ENCODE measurements around the gene HS3ST1.

Gene HS3ST1

GRCh38 chr4:11428231-11428898, at the start of gene HS3ST1:
Gene HS3ST1 (minus strand): TSS chr4:11428894. CDS start chr4:11400005, 28,889 bp downstream.
- Histone ChIP-seq H3K9ac (ENCODE audit: low read length) (no peak within 1 kb of the TSS), H3K79me2 (ENCODE audit: low read length) (no peaks in the 10 kb centered on the region), H3K36me3 (replicated peaks; ENCODE audit: low read depth, low read length) (no peaks in the 10 kb centered on the region), H3K4me2 (ENCODE audit: low read length) (no peak within 1 kb of the TSS), H3K9me3 (ENCODE audit: insufficient read depth, low read length) (no peaks in the 10 kb centered on the region), H2AFZ (ENCODE audit: low read depth, low read length) (no peak within 1 kb of the TSS), H3K4me3 (ENCODE audit: low read length) (no peak within 1 kb of the TSS), H3K27me3 (ENCODE audit: low read depth, low read length) (no peaks in the 10 kb centered on the region), H4K20me1 (ENCODE audit: insufficient read depth, low read length) (no peaks in the 10 kb centered on the region), H3K27ac (ENCODE audit: low read length) (no peak within 1 kb of the TSS), H3K4me1 (ENCODE audit: low read length) (no peaks in the 10 kb centered on the region)
- TF ChIP-seq, protein P1, sequence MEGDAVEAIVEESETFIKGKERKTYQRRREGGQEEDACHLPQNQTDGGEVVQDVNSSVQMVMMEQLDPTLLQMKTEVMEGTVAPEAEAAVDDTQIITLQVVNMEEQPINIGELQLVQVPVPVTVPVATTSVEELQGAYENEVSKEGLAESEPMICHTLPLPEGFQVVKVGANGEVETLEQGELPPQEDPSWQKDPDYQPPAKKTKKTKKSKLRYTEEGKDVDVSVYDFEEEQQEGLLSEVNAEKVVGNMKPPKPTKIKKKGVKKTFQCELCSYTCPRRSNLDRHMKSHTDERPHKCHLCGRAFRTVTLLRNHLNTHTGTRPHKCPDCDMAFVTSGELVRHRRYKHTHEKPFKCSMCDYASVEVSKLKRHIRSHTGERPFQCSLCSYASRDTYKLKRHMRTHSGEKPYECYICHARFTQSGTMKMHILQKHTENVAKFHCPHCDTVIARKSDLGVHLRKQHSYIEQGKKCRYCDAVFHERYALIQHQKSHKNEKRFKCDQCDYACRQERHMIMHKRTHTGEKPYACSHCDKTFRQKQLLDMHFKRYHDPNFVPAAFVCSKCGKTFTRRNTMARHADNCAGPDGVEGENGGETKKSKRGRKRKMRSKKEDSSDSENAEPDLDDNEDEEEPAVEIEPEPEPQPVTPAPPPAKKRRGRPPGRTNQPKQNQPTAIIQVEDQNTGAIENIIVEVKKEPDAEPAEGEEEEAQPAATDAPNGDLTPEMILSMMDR (IDR thresholded peaks at IDR 0.05; ENCODE audit: low read depth, low read length), result no peak
- no peak for TF ChIP-seq EZH2phosphoT487 (IDR thresholded peaks at IDR 0.05; ENCODE audit: low read depth)

- H3K9ac ChIP-seq (ENCODE audit: low read length), result no peak overlapping the region
- H3K4me1 ChIP-seq (ENCODE audit: low read length), result peaks cover 18% of the 10 kb centered on the region
- H3K9me3 ChIP-seq (ENCODE audit: insufficient read depth, low read length), result no peaks in the 10 kb centered on the region
- H2AFZ ChIP-seq (ENCODE audit: low read depth, low read length), result no peak overlapping the region
- H3K4me3 ChIP-seq (ENCODE audit: low read length), result no peak overlapping the region
- no peak for TF ChIP-seq EZH2phosphoT487 (IDR thresholded peaks at IDR 0.05; ENCODE audit: low read depth)
- TF ChIP-seq, protein P1 (IDR thresholded peaks at IDR 0.05; ENCODE audit: low read depth, low read length), result no peak
- no peaks in the 10 kb centered on the region for H4K20me1 ChIP-seq (ENCODE audit: insufficient read depth, low read length)
- no peak overlapping the region for H3K27ac ChIP-seq (ENCODE audit: low read length)
- H3K27me3 ChIP-seq (ENCODE audit: low read depth, low read length), result no peaks in the 10 kb centered on the region
- no peak overlapping the region for H3K4me2 ChIP-seq (ENCODE audit: low read length)
- H3K36me3 ChIP-seq (replicated peaks; ENCODE audit: low read depth, low read length), result no peaks in the 10 kb centered on the region
- no peaks in the 10 kb centered on the region for H3K79me2 ChIP-seq (ENCODE audit: low read length)
Observed at GRCh38 chr4:11475871-11476270, 47.2 kb upstream of the HS3ST1 start.

DNA sequence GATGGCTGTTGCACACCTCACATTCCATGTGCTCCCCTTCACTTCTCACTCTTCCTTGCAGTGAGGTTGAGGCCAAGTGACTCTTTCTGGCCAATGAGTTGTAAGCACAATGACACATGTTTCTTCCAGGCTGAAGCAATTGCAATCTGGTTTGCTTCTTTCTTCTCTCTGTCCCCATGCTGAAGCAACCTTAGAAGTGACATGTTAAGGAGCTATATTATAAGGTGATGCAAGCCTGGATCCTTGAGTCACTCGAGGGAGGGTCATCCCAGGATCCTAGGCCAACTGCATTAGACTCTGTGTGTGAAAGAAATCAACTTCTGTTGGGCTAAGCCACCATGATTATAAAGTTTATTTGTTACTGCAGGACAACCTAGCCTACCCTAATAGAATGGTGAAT, 45.5 kb upstream of the HS3ST1 start:
- no peak overlapping the region for H3K4me2 ChIP-seq (ENCODE audit: low read length)

DNA sequence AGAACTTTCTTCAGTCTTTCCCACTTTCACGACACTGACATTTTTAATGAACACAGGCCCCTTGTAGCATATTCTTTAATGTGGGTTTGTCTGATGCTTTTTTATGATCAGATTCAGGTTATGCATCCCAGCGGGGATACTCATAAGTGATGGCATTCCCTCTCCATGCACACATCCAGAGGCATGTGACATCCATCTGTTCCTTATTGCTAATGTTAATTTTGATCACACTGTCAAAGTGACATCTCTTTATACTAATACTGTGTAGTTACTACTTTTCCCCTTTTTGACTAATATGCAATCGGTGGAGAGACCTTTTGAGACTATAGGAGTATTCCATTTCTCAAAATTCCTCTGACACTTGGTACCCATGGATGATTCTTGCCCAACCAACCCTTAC, 43.8 kb upstream of the HS3ST1 start:
- Histone ChIP-seq H3K27me3 (ENCODE audit: low read depth, low read length) (no peaks in the 10 kb centered on the region), H3K4me1 (ENCODE audit: low read length) (peaks cover 43% of the 10 kb centered on the region), H3K4me3 (ENCODE audit: low read length) (no peak overlapping the region), H3K36me3 (replicated peaks; ENCODE audit: low read depth, low read length) (no peaks in the 10 kb centered on the region), H3K27ac (ENCODE audit: low read length) (no peak overlapping the region), H3K9ac (ENCODE audit: low read length) (no peak overlapping the region), H3K79me2 (ENCODE audit: low read length) (no peaks in the 10 kb centered on the region), H3K9me3 (ENCODE audit: insufficient read depth, low read length) (no peaks in the 10 kb centered on the region), H3K4me2 (ENCODE audit: low read length) (no peak overlapping the region), H4K20me1 (ENCODE audit: insufficient read depth, low read length) (no peaks in the 10 kb centered on the region), H2AFZ (ENCODE audit: low read depth, low read length) (no peak overlapping the region)
- no peak for TF ChIP-seq EZH2phosphoT487 (IDR thresholded peaks at IDR 0.05; ENCODE audit: low read depth)
- TF ChIP-seq, protein P1 (IDR thresholded peaks at IDR 0.05; ENCODE audit: low read depth, low read length), result no peak

More for the DNA sequence above, 45.5 kb upstream of the HS3ST1 start:
- Histone ChIP-seq H3K36me3 (replicated peaks; ENCODE audit: low read depth, low read length) (no peaks in the 10 kb centered on the region), H3K9me3 (ENCODE audit: insufficient read depth, low read length) (no peaks in the 10 kb centered on the region), H2AFZ (ENCODE audit: low read depth, low read length) (no peak overlapping the region), H3K27ac (ENCODE audit: low read length) (no peak overlapping the region), H3K4me3 (ENCODE audit: low read length) (no peak overlapping the region), H3K4me1 (ENCODE audit: low read length) (peaks cover 29% of the 10 kb centered on the region), H3K9ac (ENCODE audit: low read length) (no peak overlapping the region), H3K27me3 (ENCODE audit: low read depth, low read length) (no peaks in the 10 kb centered on the region), H4K20me1 (ENCODE audit: insufficient read depth, low read length) (no peaks in the 10 kb centered on the region), H3K79me2 (ENCODE audit: low read length) (no peaks in the 10 kb centered on the region)
- TF ChIP-seq, protein P1 (IDR thresholded peaks at IDR 0.05; ENCODE audit: low read depth, low read length), result no peak
- no peak for TF ChIP-seq EZH2phosphoT487 (IDR thresholded peaks at IDR 0.05; ENCODE audit: low read depth)

Measured in OCI-LY3 (cell line).